Measurements from ENCODE around the gene TNFRSF11A.

The TNFRSF11A gene

DNA sequence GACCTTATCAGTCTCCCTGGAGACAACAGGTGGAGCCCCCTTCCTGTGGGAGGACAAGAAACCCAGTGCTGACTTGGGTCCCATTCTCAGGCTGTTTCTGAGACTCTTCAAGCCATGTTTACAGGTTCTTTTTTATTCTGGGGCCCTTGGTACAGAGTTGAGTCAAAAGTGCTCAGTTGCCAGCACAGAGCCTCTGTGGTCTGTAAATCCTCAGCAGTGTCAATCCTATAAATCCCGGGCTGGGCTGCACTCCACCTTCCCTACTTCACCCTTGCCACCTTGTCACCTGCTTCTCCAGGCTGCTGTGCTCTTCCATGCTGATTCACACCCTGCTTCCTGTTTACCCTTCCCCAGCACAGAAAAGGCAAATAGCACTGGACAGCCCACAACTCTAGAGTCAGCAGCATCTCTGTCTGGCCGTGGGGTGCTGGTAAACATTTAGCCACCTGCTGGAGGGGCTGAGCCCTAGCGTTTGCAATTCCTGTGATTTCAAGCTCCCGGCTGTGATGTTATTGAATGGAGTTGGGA lies 74.7 kb downstream of the TNFRSF11A start:
- TF ChIP-seq RAD21 (IDR thresholded peaks at IDR 0.05; ENCODE audit: low read depth): 0 out of 2 replicates have a peak, but pooled peaks have one; percentile 6
- TF ChIP-seq NFIC (IDR thresholded peaks at IDR 0.05): no peak

DNA sequence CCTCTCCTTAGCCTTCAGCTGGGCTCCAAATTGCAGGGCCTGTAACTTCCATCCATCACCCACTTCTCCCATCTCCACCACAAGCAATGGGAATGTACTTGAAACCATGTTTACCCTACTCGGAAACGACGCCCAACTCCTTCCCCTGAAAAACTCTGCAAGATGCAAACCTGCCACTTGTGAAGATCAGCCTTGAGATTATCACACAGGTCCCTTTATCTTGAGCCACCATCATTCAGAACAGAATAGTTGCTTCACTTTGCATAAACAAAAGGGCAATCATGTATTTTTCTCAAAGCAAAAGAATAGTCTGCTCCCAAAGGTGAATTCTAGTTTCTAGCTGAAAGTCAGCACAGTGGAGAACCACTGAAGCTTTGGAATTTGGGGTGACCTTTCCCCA lies 75.8 kb downstream of the TNFRSF11A start:
- TF ChIP-seq ZBTB7A (IDR thresholded peaks at IDR 0.05; ENCODE audit: low read depth): no peak
- no peak for TF ChIP-seq RAD21 (IDR thresholded peaks at IDR 0.05; ENCODE audit: low read depth)
- TF ChIP-seq, protein P1, sequence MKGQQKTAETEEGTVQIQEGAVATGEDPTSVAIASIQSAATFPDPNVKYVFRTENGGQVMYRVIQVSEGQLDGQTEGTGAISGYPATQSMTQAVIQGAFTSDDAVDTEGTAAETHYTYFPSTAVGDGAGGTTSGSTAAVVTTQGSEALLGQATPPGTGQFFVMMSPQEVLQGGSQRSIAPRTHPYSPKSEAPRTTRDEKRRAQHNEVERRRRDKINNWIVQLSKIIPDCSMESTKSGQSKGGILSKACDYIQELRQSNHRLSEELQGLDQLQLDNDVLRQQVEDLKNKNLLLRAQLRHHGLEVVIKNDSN (IDR thresholded peaks at IDR 0.05): no peak
- TF ChIP-seq TAF1 (IDR thresholded peaks at IDR 0.05; ENCODE audit: low read depth): no peak
- TF ChIP-seq EP300 (IDR thresholded peaks at IDR 0.05; ENCODE audit: borderline replicate concordance): no peak
- TF ChIP-seq YY1 (IDR thresholded peaks at IDR 0.05; ENCODE audit: low read depth): no peak
- TF ChIP-seq CREB1 (IDR thresholded peaks at IDR 0.05; ENCODE audit: low read depth): no peak
- no peak for TF ChIP-seq EGR1 (IDR thresholded peaks at IDR 0.05)
- TF ChIP-seq TEAD4 (IDR thresholded peaks at IDR 0.05): no peak

DNA sequence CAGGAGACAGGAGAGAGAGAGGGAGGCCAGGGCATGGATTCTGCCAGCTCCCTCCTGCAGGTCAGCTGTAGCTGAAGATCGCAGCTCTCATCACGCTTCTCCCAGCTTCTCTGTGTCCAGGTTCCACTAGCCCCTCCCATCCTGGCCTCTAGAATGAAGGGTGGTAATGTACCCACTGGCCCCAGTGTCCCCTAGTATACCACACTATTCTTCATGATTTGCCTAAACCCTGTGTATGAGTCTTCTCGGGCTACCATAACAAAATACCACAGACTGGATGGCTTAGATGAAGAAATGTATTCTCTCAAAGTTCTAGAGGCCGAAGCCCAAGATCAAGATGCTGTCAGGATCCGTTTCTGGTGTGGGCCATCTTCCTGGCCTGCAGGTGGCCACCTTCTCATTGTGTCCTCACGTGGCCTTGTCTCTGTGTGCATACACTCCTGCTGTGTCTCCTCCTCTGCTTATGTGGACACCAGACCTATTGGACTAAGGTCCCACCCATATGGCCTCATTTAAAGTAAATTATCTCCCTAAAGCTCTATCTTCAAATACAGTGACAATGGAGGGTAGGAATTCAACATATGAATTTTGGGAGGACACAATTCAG lies 77.3 kb downstream of the TNFRSF11A start:
- no peak for TF ChIP-seq YY1 (IDR thresholded peaks at IDR 0.05; ENCODE audit: low read depth)
- TF ChIP-seq, protein P2, sequence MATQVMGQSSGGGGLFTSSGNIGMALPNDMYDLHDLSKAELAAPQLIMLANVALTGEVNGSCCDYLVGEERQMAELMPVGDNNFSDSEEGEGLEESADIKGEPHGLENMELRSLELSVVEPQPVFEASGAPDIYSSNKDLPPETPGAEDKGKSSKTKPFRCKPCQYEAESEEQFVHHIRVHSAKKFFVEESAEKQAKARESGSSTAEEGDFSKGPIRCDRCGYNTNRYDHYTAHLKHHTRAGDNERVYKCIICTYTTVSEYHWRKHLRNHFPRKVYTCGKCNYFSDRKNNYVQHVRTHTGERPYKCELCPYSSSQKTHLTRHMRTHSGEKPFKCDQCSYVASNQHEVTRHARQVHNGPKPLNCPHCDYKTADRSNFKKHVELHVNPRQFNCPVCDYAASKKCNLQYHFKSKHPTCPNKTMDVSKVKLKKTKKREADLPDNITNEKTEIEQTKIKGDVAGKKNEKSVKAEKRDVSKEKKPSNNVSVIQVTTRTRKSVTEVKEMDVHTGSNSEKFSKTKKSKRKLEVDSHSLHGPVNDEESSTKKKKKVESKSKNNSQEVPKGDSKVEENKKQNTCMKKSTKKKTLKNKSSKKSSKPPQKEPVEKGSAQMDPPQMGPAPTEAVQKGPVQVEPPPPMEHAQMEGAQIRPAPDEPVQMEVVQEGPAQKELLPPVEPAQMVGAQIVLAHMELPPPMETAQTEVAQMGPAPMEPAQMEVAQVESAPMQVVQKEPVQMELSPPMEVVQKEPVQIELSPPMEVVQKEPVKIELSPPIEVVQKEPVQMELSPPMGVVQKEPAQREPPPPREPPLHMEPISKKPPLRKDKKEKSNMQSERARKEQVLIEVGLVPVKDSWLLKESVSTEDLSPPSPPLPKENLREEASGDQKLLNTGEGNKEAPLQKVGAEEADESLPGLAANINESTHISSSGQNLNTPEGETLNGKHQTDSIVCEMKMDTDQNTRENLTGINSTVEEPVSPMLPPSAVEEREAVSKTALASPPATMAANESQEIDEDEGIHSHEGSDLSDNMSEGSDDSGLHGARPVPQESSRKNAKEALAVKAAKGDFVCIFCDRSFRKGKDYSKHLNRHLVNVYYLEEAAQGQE (IDR thresholded peaks at IDR 0.05; ENCODE audit: low read depth): no peak
- no peak for TF ChIP-seq TAF1 (IDR thresholded peaks at IDR 0.05; ENCODE audit: low read depth)
- TF ChIP-seq TCF12 (IDR thresholded peaks at IDR 0.05; ENCODE audit: low read depth): no peak
- TF ChIP-seq RAD21 (IDR thresholded peaks at IDR 0.05; ENCODE audit: low read depth): no peak
- TF ChIP-seq, protein P3, sequence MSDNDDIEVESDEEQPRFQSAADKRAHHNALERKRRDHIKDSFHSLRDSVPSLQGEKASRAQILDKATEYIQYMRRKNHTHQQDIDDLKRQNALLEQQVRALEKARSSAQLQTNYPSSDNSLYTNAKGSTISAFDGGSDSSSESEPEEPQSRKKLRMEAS (IDR thresholded peaks at IDR 0.05): no peak
- no peak for TF ChIP-seq TEAD4 (IDR thresholded peaks at IDR 0.05)
- TF ChIP-seq EGR1 (IDR thresholded peaks at IDR 0.05): no peak
- TF ChIP-seq NFIC (IDR thresholded peaks at IDR 0.05): no peak
- TF ChIP-seq CEBPB (IDR thresholded peaks at IDR 0.05): no peak
- TF ChIP-seq CREB1 (IDR thresholded peaks at IDR 0.05; ENCODE audit: low read depth): no peak
- TF ChIP-seq EP300 (IDR thresholded peaks at IDR 0.05; ENCODE audit: borderline replicate concordance): no peak

DNA sequence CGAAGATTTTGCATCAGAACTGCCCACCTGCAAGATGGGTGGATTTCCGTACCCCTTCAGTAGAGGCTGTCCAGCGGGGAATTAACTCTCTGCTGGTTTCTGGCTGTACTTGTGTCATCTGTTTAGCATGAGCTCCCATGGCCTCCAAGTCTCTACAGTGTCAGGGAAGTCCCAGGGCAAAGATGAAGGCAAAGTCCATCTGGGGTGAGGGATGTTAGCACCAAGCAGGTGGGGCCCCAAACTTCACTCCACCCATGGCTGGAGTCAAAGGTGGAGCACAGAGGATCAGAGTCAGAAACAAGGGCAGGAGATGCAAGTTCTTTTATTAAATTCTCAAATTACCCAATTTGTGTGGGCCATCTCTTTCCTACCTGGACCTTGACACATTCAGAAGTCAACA lies 78.0 kb downstream of the TNFRSF11A start:
- TF ChIP-seq TEAD4 (IDR thresholded peaks at IDR 0.05) (no peak), TAF1 (IDR thresholded peaks at IDR 0.05; ENCODE audit: low read depth) (no peak), TCF12 (IDR thresholded peaks at IDR 0.05; ENCODE audit: low read depth) (no peak), EGR1 (IDR thresholded peaks at IDR 0.05) (no peak), FOXM1 (IDR thresholded peaks at IDR 0.05; ENCODE audit: borderline replicate concordance, low read depth) (no peak), EP300 (IDR thresholded peaks at IDR 0.05; ENCODE audit: borderline replicate concordance) (no peak), ZBTB7A (IDR thresholded peaks at IDR 0.05; ENCODE audit: low read depth) (no peak), CEBPB (IDR thresholded peaks at IDR 0.05) (no peak), CREB1 (IDR thresholded peaks at IDR 0.05; ENCODE audit: low read depth) (no peak), NFIC (IDR thresholded peaks at IDR 0.05) (no peak), RAD21 (IDR thresholded peaks at IDR 0.05; ENCODE audit: low read depth) (no peak), YY1 (IDR thresholded peaks at IDR 0.05; ENCODE audit: low read depth) (no peak)
- TF ChIP-seq, protein P3 (IDR thresholded peaks at IDR 0.05): no peak
- TF ChIP-seq, protein P2 (IDR thresholded peaks at IDR 0.05; ENCODE audit: low read depth): no peak
- TF ChIP-seq, protein P1 (IDR thresholded peaks at IDR 0.05): no peak

DNA sequence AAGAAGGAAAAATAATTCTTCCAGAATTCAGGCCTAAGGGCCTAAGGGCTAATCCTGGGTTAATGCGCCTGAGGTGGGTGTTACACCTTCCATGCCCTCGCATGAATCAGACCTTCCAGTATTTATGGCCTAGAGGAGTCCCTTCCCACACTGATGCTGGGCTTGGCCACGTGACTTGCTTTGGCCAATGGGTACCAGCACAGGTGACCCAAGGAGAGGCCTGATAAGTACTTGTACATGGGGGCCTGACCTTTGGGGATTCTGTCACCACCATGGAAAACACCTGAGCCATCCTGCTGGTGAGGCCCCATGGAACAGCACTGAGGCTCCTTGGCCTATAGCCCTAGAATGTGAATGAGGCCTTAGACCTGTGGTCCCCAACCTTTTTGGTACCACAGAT lies 79.8 kb downstream of the TNFRSF11A start:
- TF ChIP-seq ZBTB7A (IDR thresholded peaks at IDR 0.05; ENCODE audit: low read depth): no peak
- TF ChIP-seq, protein P1 (IDR thresholded peaks at IDR 0.05): 0 out of 2 replicates have a peak, but pooled peaks have one; percentile 27

DNA sequence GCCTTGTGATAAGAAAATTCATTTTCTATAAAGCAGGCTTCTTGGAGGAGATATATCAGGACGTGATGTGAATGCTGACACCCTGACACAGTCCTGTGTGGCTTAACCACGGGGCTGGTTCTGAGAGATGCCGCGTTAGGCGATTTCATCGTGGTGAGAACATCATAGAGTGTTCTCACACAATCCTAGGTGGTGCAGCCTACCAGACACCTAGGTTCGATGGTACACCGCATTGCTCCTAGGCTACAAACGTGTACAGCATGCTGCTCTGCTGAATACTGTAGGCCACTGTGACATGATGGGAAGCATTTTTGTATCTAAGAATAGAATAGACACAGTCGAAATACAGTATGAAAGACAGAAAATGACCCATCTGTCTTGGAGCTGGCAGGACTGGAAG lies 82.5 kb downstream of the TNFRSF11A start:
- TF ChIP-seq TCF12 (IDR thresholded peaks at IDR 0.05; ENCODE audit: low read depth) (no peak), TEAD4 (IDR thresholded peaks at IDR 0.05) (no peak), CEBPB (IDR thresholded peaks at IDR 0.05) (no peak), TAF1 (IDR thresholded peaks at IDR 0.05; ENCODE audit: low read depth) (no peak), YY1 (IDR thresholded peaks at IDR 0.05; ENCODE audit: low read depth) (no peak), CREB1 (IDR thresholded peaks at IDR 0.05; ENCODE audit: low read depth) (no peak), RAD21 (IDR thresholded peaks at IDR 0.05; ENCODE audit: low read depth) (no peak), ZBTB7A (IDR thresholded peaks at IDR 0.05; ENCODE audit: low read depth) (no peak), EP300 (IDR thresholded peaks at IDR 0.05; ENCODE audit: borderline replicate concordance) (no peak), EGR1 (IDR thresholded peaks at IDR 0.05) (no peak), NFIC (IDR thresholded peaks at IDR 0.05) (no peak), FOXM1 (IDR thresholded peaks at IDR 0.05; ENCODE audit: borderline replicate concordance, low read depth) (no peak)
- TF ChIP-seq, protein P2 (IDR thresholded peaks at IDR 0.05; ENCODE audit: low read depth): no peak
- TF ChIP-seq, protein P1 (IDR thresholded peaks at IDR 0.05): no peak
- TF ChIP-seq, protein P3 (IDR thresholded peaks at IDR 0.05): no peak

All from Ishikawa (cell line).